ENCODE data around the gene JMJD8.

Gene JMJD8

GRCh38 chr16:674968-675883 is 8.9 kb downstream of the JMJD8 start, which contains the start of gene RHBDL1:
Gene RHBDL1, plus strand, starts transcription at chr16:675671. Its CDS starts 120 bp downstream, at chr16:675791.
- DNase-seq, result no peak

GRCh38 chr16:674214-674881 is 9.8 kb downstream of the JMJD8 start:
- DNase-seq, result no peak

GRCh38 chr16:673399-673991 is 10.6 kb downstream of the JMJD8 start:
- DNase-seq, result no peak

GRCh38 chr16:672851-673250 is 11.3 kb downstream of the JMJD8 start:
- no peak for DNase-seq

- DNase-seq, result no peak
Observed at GRCh38 chr16:672371-672770, 11.8 kb downstream of the JMJD8 start.

- no peak for DNase-seq
Observed at GRCh38 chr16:671353-672131, 12.6 kb downstream of the JMJD8 start.

- DNase-seq, result no peak
Observed at GRCh38 chr16:670485-671352, 13.4 kb downstream of the JMJD8 start.

- no peak for DNase-seq
Observed at GRCh38 chr16:669666-670065, 14.5 kb downstream of the JMJD8 start.

GRCh38 chr16:668519-669171 is 15.5 kb downstream of the JMJD8 start:
- DNase-seq, result peak in 1 of 2 donors; percentile 31

GRCh38 chr16:667780-668518 is 16.2 kb downstream of the JMJD8 start, which contains the start of gene RHOT2:
Gene RHOT2, plus strand, starts transcription at chr16:668132. Its CDS starts 68 bp downstream, at chr16:668200.
- DNase-seq, result peak; percentile 94 to 96

- DNase-seq, result no peak
Observed at GRCh38 chr16:667113-667779, 16.9 kb downstream of the JMJD8 start.

- no peak for DNase-seq
Observed at GRCh38 chr16:666572-666971, 17.6 kb downstream of the JMJD8 start.

GRCh38 chr16:662597-662996 is 21.5 kb downstream of the JMJD8 start:
- no peak for DNase-seq

- no peak for DNase-seq
Observed at GRCh38 chr16:662095-662494, 22.0 kb downstream of the JMJD8 start.

- DNase-seq, result no peak
Observed at GRCh38 chr16:661184-661821, 22.8 kb downstream of the JMJD8 start.

- peak; percentile 72 to 76 for DNase-seq
Observed at GRCh38 chr16:660459-661183, 23.5 kb downstream of the JMJD8 start.

- no peak for DNase-seq
Observed at GRCh38 chr16:660132-660458, 24.0 kb downstream of the JMJD8 start.

- no peak for DNase-seq
Observed at GRCh38 chr16:659618-660017, 24.5 kb downstream of the JMJD8 start.

All from stimulated activated CD4-positive, alpha-beta T cell treated with anti-CD3 and anti-CD28 coated beads, Interleukin-2, amount 100 ng/mL, for 24 hours (primary cell).